ENCODE data around the gene CDH9.

DNA sequence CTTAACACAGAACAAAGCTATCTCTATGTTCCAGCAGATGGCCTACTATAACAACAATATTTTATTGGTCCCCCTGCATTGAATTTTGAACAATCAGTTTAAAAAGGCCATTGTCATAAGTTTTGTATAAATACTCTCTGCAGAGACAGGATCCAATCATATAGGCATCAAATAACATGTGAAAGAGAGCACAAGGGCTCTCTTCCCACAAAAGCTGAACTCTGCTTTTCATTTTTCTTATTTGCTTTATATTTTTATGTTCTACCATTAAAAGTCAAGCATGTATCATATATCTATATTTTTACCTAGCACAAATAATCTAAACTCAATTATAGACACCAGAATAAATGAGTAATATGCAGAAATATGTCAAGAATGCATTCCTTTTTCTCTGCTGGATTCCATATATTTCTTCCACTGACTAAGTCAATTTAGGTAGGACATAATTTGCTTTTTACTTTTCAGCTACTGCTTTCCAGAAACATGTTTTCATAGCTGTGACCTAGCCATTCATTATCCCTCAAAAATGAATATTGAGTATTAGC, 143.6 kb downstream of the CDH9 start:
- TF ChIP-seq, protein P1, sequence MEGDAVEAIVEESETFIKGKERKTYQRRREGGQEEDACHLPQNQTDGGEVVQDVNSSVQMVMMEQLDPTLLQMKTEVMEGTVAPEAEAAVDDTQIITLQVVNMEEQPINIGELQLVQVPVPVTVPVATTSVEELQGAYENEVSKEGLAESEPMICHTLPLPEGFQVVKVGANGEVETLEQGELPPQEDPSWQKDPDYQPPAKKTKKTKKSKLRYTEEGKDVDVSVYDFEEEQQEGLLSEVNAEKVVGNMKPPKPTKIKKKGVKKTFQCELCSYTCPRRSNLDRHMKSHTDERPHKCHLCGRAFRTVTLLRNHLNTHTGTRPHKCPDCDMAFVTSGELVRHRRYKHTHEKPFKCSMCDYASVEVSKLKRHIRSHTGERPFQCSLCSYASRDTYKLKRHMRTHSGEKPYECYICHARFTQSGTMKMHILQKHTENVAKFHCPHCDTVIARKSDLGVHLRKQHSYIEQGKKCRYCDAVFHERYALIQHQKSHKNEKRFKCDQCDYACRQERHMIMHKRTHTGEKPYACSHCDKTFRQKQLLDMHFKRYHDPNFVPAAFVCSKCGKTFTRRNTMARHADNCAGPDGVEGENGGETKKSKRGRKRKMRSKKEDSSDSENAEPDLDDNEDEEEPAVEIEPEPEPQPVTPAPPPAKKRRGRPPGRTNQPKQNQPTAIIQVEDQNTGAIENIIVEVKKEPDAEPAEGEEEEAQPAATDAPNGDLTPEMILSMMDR (IDR thresholded peaks at IDR 0.05; ENCODE audit: insufficient read depth, low read length): no peak
- TF ChIP-seq POLR2AphosphoS5 (IDR thresholded peaks at IDR 0.05; ENCODE audit: low read depth) (no peak), GABPA (IDR thresholded peaks at IDR 0.05; ENCODE audit: low read depth) (no peak), SPI1 (IDR thresholded peaks at IDR 0.05; ENCODE audit: borderline replicate concordance, low read depth) (no peak)
- TF ChIP-seq, protein P2, sequence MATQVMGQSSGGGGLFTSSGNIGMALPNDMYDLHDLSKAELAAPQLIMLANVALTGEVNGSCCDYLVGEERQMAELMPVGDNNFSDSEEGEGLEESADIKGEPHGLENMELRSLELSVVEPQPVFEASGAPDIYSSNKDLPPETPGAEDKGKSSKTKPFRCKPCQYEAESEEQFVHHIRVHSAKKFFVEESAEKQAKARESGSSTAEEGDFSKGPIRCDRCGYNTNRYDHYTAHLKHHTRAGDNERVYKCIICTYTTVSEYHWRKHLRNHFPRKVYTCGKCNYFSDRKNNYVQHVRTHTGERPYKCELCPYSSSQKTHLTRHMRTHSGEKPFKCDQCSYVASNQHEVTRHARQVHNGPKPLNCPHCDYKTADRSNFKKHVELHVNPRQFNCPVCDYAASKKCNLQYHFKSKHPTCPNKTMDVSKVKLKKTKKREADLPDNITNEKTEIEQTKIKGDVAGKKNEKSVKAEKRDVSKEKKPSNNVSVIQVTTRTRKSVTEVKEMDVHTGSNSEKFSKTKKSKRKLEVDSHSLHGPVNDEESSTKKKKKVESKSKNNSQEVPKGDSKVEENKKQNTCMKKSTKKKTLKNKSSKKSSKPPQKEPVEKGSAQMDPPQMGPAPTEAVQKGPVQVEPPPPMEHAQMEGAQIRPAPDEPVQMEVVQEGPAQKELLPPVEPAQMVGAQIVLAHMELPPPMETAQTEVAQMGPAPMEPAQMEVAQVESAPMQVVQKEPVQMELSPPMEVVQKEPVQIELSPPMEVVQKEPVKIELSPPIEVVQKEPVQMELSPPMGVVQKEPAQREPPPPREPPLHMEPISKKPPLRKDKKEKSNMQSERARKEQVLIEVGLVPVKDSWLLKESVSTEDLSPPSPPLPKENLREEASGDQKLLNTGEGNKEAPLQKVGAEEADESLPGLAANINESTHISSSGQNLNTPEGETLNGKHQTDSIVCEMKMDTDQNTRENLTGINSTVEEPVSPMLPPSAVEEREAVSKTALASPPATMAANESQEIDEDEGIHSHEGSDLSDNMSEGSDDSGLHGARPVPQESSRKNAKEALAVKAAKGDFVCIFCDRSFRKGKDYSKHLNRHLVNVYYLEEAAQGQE (IDR thresholded peaks at IDR 0.05; ENCODE audit: insufficient replicate concordance, low read depth): no peak
